Skin epidermis (tissue), 12 donors: Measurements from ENCODE around the gene CAPN2.
"Not testable (repeated sequence)": the region's sequence is repeated elsewhere in the genome, so short reads cannot be mapped to it uniquely, and the experiment has no call there.

ENCODE experiments used
- H3K27ac ChIP-seq, 21 experiments: fragments of 200-600 bp; sonication (generic) in 11 of 21; one replicate each; pipeline ENCODE4 v1.5.0; 2020; ENCODE audit warnings: mild to moderate bottlenecking in 3 of 21, inconsistent platforms in 2 of 21, moderate library complexity in 2 of 21
- H3K4me3 ChIP-seq, 7 experiments: fragments of 200-600 bp; sonication (generic) in 2 of 7; one replicate each; pipeline ENCODE4 v1.5.0; 2020; ENCODE audit warnings: inconsistent platforms in 2 of 7, mild to moderate bottlenecking in 2 of 7, moderate library complexity in 1 of 7

The CAPN2 gene

DNA sequence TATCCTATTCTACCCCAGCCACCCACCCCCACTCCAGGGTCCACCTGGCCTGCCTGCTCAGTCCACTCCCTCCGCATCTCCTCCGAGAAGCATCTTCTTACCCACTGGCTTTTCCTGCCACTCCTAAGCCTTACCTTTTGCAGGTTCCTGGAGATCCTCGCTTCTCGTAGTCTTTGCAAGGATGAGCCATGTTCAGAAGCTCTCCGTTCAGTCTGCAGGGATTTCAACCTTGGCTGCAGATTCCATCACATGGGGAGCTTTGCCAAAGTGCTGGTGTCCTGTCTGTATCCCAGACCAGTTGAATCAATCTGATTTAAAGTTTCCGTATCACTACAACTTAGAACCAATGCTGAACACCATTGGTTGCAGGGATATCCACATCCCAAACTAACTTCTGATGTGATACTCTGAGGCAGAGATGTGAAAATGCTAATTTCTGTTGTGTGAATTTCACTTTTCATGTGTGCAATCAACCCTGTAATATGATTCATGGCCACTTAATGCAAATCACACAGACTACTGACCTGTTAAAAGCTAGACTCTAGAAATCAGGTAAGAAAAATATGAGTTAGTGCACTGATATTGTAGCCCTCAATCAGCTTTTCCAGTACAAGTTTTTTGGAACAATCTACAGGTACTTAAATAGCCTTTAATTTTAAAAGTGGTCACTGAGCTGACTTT is 61.9 kb downstream of the CAPN2 start:
- no peak overlapping the region for H3K27ac ChIP-seq
- no peak overlapping the region for H3K4me3 ChIP-seq

DNA sequence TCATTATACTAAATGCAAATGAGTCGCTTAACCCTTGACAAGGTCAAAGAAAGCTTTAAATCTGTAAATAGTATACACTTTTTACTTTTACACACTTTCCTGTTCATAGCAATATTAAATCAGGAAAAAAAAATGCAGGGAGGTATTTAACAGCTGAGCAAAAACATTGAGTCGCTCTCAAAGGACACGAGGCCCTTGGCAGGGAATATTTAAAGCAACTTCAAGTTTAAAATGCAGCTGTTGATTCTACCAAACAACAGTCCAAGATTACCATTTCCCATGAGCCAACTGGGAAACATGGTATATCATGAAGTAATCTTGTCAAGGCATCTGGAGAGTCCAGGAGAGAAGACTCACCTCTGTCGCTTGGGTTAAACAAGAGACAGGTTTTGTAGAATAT is 62.7 kb downstream of the CAPN2 start:
- Histone ChIP-seq H3K27ac (peak overlapping the region in 1 of 21 experiments; percentile 39), H3K4me3 (no peak overlapping the region)

DNA sequence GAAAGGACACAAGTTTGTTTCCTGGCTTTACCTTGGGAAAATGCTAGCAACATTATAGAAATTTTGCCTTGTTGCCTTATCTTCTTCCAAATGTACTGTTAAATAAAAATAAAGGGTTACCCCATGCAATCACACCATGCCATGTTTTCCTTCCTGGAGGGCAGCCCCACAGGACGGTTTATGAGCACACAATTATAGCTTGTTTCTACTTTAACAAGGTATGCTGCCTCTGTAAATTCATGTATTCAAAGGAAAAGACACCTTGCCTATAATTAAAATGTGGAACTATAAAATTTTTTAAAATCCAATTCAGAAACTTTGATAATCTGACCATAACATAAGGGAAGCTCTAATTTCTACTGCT is 63.4 kb downstream of the CAPN2 start:
- peak overlapping the region in 2 of 21 experiments; percentile 39 to 74 for H3K27ac ChIP-seq
- no peak overlapping the region for H3K4me3 ChIP-seq

DNA sequence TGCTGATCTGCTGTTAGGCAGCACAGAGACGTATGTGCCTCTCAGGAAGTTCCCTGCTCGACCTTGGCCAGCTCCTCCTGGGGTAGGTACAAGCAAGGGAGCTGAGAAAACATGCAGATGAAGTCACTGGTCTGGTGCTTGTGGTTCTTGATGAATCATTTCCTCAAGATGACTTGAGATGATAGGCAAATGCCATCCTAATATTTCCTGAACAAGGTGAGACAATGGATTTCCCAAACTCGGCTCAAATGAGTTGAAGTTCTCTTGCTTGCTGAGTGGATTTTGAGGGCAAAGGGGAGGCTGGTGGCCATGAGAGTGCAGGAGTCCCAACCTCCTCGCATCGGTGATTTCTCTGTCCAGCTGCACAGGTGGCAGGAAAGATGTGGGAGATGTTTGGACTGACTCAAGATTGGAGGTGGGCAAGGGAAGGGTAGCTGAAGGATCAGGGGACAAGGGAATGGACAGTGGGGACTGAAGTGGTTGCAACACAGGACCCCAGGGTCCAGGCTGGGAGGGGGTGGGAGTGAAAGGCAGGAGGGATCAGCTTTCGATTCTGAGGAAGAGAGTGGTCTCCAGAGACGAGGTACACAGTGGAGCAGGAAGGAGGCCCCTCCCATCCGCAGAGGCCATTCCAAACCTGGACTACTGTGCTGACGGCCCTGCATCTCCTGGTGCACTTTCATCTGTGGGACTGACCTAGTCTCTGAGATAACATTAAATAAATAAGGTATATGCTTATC is 63.9 kb downstream of the CAPN2 start:
- H3K4me3 ChIP-seq: no peak overlapping the region
- peak overlapping the region in 4 of 21 experiments; percentile 1 to 74 (median 22) for H3K27ac ChIP-seq

DNA sequence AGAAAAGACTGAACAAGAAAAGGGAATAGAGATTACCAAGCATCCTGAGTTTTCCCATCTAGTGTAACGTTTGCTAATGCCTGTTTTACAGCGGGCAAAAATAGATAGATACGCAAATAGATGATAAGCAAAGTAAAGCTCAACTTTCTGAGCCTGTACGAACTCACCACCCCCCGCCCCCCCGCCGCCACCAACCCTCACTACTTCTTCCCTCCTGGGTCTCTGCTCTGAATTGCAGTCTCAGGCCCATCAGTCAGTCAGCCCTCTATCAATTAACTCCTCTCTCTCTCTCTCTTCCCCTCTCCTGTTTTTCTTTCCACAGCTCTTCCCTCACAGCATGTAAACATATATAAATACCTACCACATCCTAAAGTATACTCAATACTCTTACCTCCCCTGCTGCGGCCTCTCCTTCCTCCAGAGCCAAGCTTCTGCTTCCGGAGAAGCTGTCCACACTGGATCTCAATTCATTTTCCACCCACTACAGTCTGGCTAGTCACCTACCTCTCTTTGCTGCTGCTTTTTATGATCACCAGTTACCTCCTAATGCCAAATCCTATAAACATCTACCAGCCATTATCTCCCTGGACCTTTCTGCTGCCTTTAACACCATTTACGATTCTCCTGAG is 64.6 kb downstream of the CAPN2 start:
- no peak overlapping the region for H3K4me3 ChIP-seq
- peak overlapping the region in 2 of 21 experiments; percentile 1 to 39 for H3K27ac ChIP-seq

DNA sequence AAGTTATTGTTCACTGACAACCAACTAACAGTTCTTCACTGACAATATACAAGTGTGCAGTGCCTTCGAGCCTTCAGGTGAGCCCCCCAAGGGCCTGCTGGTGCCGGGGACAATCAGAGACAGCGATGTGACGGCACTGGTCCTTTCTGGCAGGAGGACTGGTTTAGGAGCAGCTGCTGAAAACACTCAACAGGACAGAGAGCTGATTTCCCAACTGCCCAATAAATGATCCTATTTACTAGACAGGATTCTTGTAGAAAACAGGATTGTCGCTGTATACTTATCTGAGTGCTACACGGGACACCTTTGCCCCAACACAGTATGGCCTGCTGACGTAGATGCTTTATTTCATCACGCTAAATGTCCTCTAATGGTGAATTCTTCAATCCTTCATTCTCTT is 68.0 kb downstream of the CAPN2 start:
- Histone ChIP-seq H3K27ac (no peak overlapping the region), H3K4me3 (no peak overlapping the region)

DNA sequence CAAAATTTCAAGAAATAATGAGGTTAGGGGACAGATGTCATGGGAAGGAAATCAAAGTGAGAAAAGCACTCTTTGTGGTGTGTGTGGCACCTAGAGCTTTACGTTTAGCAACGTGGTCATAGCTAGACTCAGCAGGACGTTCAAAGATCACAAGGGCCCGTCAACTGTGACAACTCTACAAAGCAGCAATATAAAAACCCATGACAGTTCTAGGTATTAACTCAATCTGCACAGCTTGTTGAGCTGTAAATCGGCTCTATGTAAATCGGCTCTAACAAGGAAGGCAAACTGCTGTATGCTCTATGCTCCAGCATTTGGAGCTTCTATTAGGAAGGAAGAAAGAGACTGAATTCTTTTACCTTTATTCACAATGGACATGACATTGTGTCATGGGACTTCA is 68.6 kb downstream of the CAPN2 start:
- no peak overlapping the region for H3K27ac ChIP-seq
- H3K4me3 ChIP-seq: no peak overlapping the region

DNA sequence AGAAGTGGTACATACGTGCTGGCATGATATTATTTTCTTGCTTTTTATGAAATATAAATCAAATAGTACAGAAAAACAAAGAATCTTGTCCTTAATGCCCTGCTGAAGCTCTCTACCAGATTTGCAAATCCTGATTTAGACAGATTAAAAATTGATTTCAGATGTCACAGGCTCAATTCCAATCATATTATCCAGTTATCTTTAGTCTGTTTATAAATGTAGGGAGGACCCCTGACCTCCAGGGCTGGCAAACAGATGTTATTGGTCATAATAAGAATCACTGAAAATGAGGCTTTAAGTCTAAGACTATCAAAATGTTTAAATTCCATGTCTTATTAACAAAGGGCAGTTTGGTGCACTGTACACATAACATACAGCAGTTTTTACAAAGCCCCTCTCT is 71.3 kb downstream of the CAPN2 start:
- no peak overlapping the region for H3K27ac ChIP-seq
- H3K4me3 ChIP-seq: no peak overlapping the region

DNA sequence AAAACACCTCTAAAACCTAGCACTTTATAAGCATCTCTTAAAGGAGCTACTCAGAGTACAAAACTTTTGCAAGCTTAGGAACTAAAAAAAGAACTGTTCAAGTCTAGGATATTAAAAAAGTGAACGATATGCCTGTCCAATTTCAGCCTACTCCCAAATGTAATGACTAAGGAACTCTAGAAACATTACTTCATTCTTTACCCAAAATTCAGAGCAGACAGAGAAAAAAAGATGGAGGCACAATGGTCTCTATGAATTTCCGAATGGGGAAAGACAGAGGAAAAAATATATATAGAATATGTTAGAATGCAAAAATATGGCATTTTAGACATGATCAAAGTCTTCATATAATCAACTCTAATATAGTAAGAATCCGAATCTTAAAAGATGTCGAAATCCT is 72.2 kb downstream of the CAPN2 start:
- H3K4me3 ChIP-seq: no peak overlapping the region
- no peak overlapping the region for H3K27ac ChIP-seq

DNA sequence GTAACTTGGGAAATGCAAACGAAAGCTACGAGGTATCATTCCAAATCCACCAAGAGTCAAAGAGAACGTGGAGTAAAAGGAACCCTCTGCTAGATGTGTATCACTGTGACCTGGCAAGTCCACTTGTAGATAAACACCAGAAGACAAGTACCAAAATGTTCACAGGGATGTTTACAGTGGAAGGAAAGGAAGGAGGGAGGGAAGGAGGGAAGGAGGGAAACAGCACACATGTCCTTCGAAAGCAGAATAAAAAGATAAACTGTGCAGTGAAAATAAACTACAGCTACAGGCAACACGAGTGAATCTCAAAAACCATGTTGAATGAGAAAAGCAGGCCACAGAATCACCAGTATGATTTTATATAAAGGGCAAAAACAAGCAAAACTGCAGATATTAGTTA is 73.5 kb downstream of the CAPN2 start:
- Histone ChIP-seq H3K4me3 (no peak overlapping the region), H3K27ac (no peak overlapping the region)

DNA sequence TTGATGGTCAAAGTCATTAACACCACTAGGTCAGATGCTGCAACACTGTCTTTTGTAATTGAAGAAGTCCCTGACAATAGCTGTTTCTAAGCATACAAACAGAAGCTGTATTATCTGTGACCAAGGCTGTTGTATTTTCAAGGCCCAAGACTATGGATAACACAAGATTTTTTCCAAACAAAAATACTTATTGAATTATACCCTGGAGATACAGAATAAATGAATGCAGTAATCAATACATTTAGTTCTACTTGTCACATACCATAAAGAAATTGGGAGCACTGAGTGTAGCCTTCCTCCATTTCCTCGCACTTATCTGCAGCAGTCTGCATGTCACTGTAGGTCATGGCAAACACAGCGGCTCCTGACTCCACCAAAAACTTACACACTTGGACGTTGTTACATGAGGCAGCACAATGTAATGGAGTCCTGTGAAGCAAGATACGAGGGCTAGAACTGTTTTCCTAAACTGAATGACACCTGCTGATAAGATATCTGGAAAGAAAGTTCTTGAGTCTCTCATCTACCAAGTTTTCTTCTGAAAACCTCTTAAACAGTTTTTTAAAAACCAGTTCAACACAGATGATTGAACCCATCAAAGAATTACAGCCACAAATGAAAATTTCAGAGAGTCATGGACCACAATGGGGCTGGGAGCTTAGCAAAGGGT is 76.5 kb downstream of the CAPN2 start:
- Histone ChIP-seq H3K27ac (no peak overlapping the region), H3K4me3 (no peak overlapping the region)

DNA sequence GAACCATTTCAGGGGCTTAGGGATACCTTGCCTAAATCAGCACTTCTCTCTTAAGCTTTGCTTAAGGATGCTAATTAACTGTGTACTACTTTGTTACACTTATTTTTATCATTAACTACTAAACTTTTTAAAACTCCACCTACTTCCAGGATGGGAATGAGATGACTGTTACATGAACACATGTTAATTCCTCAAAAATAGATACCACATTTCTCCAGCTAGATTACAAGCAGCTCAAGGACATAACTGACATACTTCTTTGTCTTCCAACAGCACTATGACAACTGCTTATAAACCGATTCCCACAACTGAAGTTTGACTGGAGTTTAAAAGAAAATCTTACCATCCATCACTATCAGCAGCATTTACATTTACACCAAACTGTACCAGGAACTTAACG is 79.7 kb downstream of the CAPN2 start:
- H3K4me3 ChIP-seq: no peak overlapping the region
- no peak overlapping the region for H3K27ac ChIP-seq

DNA sequence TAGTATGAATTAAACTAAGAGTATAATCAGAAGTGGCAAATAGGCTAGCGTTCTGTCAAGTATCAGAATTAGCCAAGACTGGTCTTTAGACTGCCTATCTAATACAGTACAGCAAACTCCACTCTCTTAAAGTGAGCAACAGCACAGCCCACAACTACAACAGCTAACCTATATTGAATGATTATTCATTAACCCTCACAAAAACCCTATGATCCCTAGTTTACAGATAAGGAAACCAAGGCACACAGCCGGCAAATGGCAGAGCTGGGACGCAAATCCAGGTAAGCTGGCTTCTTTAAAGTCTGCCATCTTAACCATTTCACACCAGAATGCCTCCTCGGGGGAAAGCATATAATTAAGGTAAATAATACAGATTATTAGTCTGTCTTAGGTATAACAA is 81.4 kb downstream of the CAPN2 start:
- Histone ChIP-seq H3K4me3 (no peak overlapping the region), H3K27ac (no peak overlapping the region)

DNA sequence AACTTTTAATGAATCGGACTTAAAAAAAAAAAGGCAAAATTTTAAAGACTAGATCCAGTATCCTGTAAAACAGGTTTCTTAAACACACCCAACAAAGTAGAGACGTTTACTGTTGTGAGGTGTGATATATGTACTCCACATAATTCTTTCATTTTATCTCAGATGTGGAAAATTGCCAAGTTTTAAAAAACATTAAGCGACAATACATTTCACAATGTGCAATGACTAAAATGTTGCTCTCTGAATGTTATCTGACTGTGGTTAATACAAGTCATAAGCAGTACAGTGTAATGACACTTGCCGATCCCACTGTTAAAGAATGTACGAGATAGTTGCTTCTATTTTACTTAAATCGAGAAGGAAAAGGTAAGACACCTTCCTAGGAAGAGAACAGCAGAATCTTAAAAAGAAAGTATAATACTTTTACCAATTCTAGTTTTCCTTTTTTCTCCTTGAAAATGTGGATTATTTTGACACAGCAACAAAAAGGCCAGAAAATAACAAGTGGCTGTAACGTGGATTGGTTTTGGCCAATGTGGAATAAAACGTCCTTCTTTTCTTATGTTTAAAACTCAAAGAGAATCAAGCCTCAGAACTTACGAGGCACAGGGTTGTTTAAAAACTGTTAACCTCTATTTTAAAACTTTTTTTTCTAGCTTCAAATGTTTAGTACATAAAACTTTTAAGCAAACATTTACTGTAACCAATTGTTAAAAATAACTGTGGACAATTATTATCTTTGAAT is 82.0 kb downstream of the CAPN2 start:
- H3K4me3 ChIP-seq: no peak overlapping the region
- no peak overlapping the region for H3K27ac ChIP-seq

DNA sequence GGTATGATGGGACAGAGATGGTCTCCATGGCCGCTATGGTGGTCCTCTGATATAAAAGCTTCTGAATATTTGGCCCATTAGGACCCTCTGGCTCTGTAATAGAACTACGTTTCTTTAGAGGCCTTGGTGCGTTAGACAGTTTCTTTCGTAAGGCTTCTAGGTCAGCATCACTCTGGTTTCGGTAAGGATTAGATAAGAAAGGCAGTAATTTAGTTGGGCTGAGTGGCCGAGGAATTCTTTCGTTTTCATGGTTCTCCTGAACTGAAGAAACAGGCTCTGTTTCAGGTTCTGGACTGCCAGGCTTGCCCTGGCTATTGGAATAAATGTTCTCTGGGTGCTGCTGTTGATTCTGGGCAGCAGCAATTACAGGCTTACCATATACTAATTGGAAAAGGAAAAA is 83.9 kb downstream of the CAPN2 start:
- no peak overlapping the region for H3K4me3 ChIP-seq
- no peak overlapping the region for H3K27ac ChIP-seq

DNA sequence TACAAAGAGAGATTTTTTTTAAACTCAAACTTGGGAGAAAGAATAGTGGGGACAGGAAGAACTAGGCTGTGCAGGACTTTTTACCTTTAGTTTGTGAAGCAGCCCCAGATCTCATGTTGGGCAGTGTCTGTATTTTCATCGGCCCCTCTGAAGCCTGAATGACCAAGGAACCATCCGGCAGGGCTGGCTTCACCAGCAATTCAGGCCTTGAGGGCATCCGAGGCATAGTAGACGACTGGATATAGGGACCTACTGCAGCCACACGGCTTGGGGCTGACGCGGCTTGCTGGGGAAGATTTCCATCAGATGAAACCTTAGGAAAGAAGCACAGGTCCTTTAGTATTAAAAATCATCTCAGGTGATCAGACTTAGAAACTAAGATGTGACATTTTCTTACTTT is 89.7 kb downstream of the CAPN2 start:
- H3K4me3 ChIP-seq: no peak overlapping the region
- no peak overlapping the region for H3K27ac ChIP-seq

DNA sequence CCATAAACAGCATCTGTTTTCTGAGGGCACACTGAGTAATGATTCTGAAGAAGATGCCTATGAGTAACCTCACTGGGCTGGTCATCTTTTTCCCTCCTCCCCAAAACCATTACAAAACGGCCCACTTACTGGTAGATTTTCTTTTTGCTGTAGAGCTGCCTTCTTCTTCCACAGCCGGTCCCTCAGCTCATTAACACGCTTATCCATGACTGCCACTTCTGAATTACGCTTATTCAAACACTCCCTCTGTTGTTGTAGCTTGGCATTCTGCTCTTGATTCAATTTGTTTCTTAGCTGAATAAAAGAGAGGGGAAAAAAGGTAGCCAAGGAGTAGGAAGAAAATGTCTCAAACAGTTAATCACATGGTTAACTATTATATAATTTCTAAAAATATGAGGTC is 90.3 kb downstream of the CAPN2 start:
- no peak overlapping the region for H3K27ac ChIP-seq
- H3K4me3 ChIP-seq: no peak overlapping the region

DNA sequence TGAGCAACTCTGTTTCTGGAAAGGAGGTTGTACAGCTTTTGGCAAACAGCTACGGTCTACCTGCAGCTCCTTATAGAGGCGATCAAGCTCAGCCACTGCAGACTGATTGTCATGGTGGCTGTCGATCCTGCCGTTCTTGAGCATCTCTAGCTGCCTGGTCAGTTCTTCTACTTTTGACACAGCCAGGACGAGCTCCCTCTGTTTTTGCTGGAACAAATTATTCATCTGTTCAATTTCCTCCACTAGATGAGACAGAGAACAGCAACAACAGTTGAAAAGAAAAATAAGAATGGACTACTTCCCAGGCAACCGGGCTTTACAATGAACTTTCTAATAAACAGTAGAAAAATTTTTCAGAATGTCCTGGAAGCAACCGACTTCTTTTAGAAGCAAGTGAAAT is 90.9 kb downstream of the CAPN2 start:
- no peak overlapping the region for H3K27ac ChIP-seq
- H3K4me3 ChIP-seq: no peak overlapping the region

DNA sequence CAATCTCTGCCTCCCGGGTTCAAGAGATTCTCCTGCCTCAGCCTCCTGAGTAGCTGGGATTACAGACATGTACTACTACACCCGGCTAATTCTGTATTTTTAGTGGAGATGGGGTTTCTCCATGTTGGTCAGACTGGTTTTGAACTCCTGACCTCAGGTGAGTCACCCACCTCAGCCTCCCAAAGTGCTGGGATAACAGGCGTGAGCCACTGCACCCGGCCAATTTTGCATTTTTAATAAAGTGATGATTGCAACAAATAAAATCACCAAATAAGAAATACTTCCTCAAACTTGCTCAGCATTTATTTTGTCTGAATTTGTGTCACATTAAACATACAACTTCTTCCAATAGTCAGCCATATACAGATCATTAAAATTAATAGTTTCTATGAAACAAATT is 97.6 kb downstream of the CAPN2 start:
- peak overlapping the region in 1 of 21 experiments; percentile 2 for H3K27ac ChIP-seq
- H3K4me3 ChIP-seq: not testable (repeated sequence)

DNA sequence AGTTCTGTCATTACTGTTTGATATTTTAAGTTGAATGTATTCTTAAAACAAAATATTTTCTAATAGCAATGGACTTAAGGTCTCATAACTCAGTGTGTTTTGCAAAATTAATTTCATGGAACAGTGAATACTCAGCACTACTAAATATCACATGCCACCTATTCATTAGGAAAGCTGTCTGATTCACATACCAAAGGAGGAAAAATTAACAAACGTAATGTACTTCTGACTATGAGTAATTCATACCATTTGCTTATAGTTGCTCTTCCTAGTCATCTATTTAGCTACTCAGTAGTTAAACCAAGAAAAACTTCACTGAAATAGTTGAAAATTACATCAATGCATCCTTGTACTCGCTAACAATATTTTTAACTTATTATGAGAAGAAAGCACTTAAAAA is 98.2 kb downstream of the CAPN2 start:
- H3K27ac ChIP-seq: peak overlapping the region in 1 of 21 experiments; percentile 32

More for the DNA sequence above, 98.2 kb downstream of the CAPN2 start:
- H3K4me3 ChIP-seq: no peak overlapping the region
